Stimulated activated CD8-positive, alpha-beta memory T cell treated with anti-CD3 and anti-CD28 coated beads, Interleukin-4, amount 100 ng/mL, for 4 hours (primary cell): ENCODE results near the gene WDR81.
A peak's percentile ranks its signal among the peaks of the same experiment; 100 is the strongest.
"Not testable (repeated sequence)": the region's sequence is repeated elsewhere in the genome, so short reads cannot be mapped to it uniquely, and the experiment has no call there.

Source experiments
- DNase-seq, 2 donors: peaks; one replicate each; pipeline ENCODE4 v3.0.0-alpha.2; 2020; ENCODE audit warnings: low read depth in 2 of 2, low spot score in 1 of 2

Gene WDR81

DNA sequence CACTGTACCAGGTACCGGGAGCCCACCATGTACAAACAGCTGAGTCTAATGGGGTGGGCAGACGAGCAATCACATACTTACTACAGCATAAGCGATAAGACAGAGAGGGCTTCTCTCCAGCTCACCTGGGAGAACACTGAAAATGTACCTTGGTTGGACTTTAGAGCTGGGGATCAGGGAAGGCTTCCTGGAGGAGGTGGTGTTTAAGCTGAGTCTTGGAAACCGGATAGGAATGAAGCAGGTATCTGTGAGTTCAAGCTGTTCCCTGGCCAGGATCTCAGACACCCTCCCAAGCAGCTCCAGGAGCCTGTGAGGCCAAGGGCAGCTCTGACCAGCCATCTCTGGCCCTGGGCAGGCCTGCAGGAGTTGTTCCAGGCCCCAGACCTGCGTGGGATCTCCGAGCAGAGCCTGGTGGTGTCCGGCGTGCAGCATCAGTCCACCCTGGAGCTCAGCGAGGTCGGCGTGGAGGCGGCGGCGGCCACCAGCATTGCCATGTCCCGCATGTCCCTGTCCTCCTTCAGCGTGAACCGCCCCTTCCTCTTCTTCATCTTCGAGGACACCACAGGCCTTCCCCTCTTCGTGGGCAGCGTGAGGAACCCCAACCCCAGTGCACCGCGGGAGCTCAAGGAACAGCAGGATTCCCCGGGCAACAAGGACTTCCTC lies 29.4 kb downstream of the WDR81 start:
- DNase-seq, result no peak

GRCh38 chr17:1754430-1755112 lies 30.1 kb downstream of the WDR81 start:
- DNase-seq, result no peak

- DNase-seq, result no peak
These were observed 30.8 kb downstream of the WDR81 start for GRCh38 chr17:1755252-1755826.

- no peak for DNase-seq
These were observed 31.3 kb downstream of the WDR81 start for GRCh38 chr17:1755827-1756262.

DNA sequence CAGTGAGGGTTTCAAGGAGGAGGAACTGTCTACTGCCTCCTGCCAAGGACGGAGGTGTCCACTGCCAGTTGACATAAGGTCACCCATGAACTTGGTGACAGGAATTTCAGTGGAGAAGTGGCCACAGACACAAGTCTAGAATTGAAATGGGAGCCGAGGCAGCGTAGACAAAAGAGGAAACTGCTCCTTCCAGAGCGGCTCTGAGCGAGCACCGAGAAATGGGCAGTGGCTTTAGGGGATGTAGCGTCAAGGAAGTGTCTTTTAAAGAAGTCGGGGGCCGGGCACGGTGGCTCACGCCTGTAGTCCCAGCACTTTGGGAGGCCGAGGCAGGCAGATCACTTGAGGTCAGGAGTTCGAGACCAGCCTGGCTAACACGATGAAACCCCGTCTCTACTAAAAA lies 34.3 kb downstream of the WDR81 start:
- DNase-seq, result no peak

GRCh38 chr17:1759529-1759928 lies 35.0 kb downstream of the WDR81 start:
- no peak for DNase-seq

DNA sequence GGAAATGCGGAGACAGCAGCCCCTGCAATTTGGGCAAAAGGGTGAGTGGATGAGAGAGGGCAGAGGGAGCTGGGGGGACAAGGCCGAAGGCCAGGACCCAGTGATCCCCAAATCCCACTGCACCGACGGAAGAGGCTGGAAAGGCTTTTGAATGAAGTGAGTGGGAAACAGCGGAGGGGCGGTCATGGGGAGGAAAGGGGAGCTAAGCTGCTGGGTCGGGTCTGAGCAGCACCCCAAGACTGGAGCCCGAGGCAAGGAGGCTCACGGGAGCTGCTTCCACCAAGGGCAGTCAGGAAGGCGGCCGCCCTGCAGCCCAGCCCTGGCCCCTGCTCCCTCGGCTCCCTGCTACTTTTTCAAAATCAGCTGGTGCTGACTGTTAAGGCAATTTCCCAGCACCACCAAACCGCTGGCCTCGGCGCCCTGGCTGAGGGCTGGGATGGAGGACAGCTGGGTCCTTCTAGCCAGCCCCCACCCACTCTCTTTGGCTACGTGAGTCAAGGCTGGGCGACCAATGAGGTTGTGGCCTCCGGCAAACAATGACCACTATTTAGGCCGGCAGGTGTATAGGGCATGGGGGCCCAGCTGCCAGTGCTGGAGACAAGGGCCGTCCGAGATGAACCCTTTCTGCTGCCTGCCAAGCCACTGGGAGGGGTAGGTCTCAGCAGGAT lies 37.9 kb downstream of the WDR81 start:
- no peak for DNase-seq

DNA sequence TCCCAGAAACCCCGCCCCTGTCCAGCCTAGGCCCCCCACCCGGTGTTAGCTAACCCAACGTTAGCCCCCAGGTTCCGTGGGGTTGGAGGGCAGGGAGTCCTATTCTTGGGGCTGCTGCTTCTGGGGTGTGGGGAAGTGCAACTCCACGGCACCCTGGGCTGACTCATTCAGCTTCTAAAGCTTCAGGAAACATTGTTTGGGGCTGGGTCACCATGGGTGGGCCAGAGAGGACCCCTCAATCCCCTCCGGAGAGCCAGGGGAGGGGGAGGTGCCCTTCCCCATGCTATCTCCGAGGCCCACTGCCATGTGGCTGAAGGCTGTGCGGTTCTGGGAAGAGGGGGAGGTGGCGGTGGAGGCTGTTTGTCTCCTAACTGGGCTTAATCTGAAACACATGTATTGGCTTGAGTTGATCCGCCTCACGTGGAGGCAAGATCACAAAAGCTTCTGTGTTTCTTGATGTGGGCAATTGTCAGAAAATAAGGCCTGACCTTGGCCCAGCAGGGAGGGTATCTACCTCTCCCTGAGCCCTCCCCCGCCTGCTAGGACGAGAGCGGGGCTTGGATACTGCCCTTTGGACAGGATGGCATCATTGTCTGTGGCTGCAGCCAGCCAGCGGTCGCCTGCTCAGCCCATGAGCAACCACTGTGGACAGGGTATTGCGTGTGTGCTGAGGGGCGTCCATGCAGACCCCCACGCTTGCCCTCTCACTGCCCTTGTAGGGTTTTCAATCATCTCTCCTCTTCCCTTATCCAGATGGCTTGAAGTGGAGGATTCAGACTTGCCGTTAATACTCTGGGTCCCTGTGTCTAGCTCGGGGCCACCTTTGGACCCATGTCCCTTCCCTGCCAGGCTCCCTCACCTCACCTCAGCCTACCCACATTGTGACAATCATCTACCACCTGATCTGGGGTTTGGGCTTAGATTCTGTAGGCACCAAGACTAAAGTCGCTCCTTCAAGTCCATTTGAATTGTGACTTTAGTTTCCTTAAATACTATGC lies 38.7 kb downstream of the WDR81 start:
- DNase-seq, result no peak

GRCh38 chr17:1764284-1764683 lies 39.8 kb downstream of the WDR81 start:
- peak; percentile 16 to 18 for DNase-seq

DNA sequence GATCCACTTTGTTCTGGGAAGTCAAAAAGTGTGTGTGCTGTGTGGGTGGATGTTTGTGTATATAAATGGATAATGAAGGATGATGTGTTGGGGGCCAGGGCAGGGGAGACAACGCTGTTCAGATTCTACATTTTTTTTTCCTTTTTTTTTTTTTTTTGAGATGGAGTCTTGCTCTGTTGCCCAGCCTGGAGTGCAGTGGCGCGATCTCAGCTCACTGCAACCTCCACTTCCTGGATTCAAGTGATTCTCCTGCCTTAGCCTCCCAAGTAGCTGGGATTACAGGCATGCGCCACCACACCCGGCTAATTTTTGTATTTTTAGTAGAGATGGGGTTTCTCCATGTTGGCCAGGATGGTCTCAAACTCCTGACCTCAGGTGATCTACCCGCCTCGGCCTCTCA lies 40.2 kb downstream of the WDR81 start:
- DNase-seq, result not testable (repeated sequence)

DNA sequence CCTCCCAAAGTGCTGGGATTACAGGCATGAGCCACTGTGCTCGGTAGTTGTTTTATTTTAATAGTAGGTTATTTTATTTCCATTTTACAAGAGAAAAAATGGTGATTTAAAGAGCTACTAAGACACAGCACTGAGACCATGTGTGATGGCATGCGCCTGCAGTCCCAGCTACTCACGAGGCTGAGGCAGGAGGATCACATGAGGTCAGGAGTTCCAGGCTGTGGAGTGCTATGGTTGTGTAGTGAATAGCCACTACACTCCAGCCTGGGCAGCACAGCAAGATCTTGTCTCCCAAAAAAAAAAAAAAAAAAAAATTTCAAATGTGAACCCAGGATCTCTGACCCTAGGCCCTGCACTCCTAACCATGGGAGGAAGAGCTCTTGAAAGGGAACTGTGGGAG lies 41.1 kb downstream of the WDR81 start:
- no peak for DNase-seq

- DNase-seq, result no peak
These were observed 42.1 kb downstream of the WDR81 start for GRCh38 chr17:1766382-1767135.

GRCh38 chr17:1767358-1767757 lies 42.9 kb downstream of the WDR81 start:
- DNase-seq, result no peak

- DNase-seq, result no peak
These were observed 45.4 kb downstream of the WDR81 start for GRCh38 chr17:1769822-1770477.

- DNase-seq, result not testable (repeated sequence)
These were observed 48.6 kb downstream of the WDR81 start for GRCh38 chr17:1773000-1773695.

DNA sequence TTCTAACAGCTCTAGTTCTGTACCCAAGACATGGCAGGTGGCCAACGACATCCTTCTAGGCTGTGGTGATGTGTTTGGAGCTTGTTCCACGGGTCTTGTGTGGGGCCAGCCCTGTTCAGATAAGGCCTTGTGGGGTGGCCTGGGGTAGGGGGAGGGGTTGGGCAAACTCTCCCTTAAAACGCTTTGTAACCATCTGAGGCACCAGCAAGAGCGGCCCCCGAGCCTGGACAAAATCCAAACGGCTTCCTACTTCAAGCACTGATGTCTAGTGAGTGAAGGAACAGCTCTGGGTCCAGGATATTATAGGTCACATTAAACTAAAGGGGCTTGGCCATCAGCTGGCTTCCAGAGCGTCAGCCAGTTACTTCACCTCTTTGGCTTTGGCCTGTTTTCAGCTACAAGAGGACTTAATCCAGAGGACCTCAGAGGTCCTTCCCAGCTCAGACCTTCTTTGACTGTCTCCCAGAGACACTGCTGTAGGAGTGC lies 49.2 kb downstream of the WDR81 start:
- no peak for DNase-seq

DNA sequence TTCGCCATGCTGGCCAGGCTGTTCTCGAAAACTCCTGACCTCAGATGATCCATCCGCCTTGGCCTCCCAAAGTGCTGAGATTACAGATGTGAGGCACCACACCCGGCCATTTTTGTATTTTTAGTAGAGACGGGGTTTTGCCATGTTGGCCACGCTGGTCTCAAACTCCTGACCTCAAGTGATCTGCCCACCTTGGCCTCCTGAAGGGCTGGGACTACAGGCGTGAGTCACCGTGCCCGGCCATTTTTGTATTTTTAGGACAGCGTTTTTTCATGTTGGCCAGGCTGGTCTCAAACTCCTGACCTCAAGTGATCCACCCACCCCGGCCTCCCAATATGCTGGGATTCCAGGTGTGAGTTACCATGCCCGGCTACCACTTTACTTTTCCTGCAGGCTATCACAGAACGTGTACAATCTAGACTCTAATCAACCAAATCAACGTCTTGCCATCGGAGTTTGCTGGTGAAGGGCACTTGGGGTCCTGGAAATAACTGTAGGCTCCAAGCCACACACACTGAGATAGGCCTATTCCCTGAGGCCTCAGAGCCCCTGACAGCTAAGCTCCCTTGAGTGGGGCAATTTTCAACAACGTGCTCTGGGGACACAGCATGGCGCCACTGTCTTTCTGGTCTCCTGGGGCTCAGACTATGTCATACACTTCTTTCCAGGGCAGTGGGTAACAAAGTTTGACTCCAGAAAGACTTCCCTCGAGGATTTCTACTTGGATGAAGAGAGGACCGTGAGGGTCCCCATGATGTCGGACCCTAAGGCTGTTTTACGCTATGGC lies 50.1 kb downstream of the WDR81 start:
- DNase-seq, result no peak

DNA sequence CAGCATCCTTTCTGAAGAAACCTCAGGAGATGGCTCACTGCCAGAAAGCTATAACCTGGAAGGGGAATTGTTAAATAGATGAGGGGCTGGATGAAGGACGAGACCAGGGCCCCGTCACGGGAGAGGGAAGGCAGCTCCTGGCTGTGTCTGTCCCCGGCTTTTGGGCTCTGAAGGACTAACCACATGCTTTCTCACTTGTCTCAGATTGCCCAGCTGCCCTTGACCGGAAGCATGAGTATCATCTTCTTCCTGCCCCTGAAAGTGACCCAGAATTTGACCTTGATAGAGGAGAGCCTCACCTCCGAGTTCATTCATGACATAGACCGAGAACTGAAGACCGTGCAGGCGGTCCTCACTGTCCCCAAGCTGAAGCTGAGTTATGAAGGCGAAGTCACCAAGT lies 51.8 kb downstream of the WDR81 start:
- DNase-seq, result no peak
